Psoas muscle (tissue), 8 donors: ENCODE data around the gene KDM7A. TPM values are rescaled to one million over a fixed set of nuclear protein-coding genes. Genes with fewer than 3 reads are reported as not detected.

ENCODE experiments used
- ATAC-seq, 4 donors: fragments of 200-7000 bp; cut with Tn5 transposase; one replicate each; pipeline ENCODE4 v1.9.1; 2020; ENCODE audit warnings: moderate library complexity in 3 of 4, mild to moderate bottlenecking in 2 of 4
- DNase-seq, 2 donors: peaks; one replicate each; pipeline ENCODE4 v3.0.0-alpha.2; 2020
- H3K27ac ChIP-seq: fragments of 200-600 bp; one replicate; pipeline ENCODE4 v1.8.0; 2022
- H3K27me3 ChIP-seq, 3 donors: fragments of 200-600 bp in 1 of 3; one replicate each; pipeline versions ENCODE4 v1.6.1 to v1.8.0; 2013 to 2022; ENCODE audit warnings: low read length in 2 of 3, mild to moderate bottlenecking in 2 of 3, moderate library complexity in 1 of 3; ENCODE audit not compliant: insufficient read depth in 3 of 3
- H3K36me3 ChIP-seq, 2 donors: fragments of 200-600 bp in 1 of 2; one replicate each; pipeline versions ENCODE4 v1.6.1 to v1.8.0; 2013 to 2022; ENCODE audit warnings: low read depth in 1 of 2, mild to moderate bottlenecking in 1 of 2, moderate library complexity in 1 of 2; ENCODE audit not compliant: insufficient read depth in 1 of 2
- H3K4me1 ChIP-seq: fragments of 200-600 bp; one replicate; pipeline ENCODE4 v1.8.0; 2022
- H3K4me3 ChIP-seq: fragments of 200-600 bp; one replicate; pipeline ENCODE4 v1.8.0; 2022; ENCODE audit warnings: mild to moderate bottlenecking
- H3K9me3 ChIP-seq: fragments of 200-600 bp; one replicate; pipeline ENCODE4 v1.8.0; 2022
- WGBS, 3 donors: extraction: QIAGEN DNeasy Blood & Tissue Kit; methylation state at CpG; one replicate each; pipeline versions ENCODE4 v1.1.6 to v1.1.7; 2013; 5-methylcytosine and 5-hydroxymethylcytosine counted together
- intact Hi-C, 2 donors: fragments of 100-400 bp; cut with DNase I; formaldehyde crosslinking; loops; one replicate each; pipeline versions ENCODE4 v1.11.0 to v1.14.2; 2022
- polyA plus RNA-seq, 3 donors: library from polyadenylated mRNA; stranded (reverse); fragments of 200-250 nt; gene quantifications; one replicate each; pipeline ENCODE4 v1.2.3, GENCODE V29; 2013
- total RNA-seq, 4 donors: library from RNA; stranded (reverse); fragmentation: NEBNext Ultra II Directional in 2 of 4; extraction: Animal tissue kit (Norgen Biotek cat#: 25700) in 2 of 4; gene quantifications; one replicate each; pipeline versions ENCODE4 v1.2.1 to v1.2.4, GENCODE V29; 2021 to 2023
- TF ChIP-seq, protein P1 (sequence below): fragments of 200-600 bp; IDR thresholded peaks from one replicate; pipeline ENCODE4 v1.8.0; 2022; ENCODE audit warnings: antibody characterized with exemption
- donor health status: healthy with polysubstance abuse.
- donor health status: DM: no; HTN: no; CAD: no; lungs with moderate emphysema.
- donor health status: Bipolar disorder and iron deficiency.
- donor health status: healthy.
- donor health status: DM: yes; HTN: yes; CAD: no.
- donor health status: DM: no; HTN: no; CAD: no.
- donor health status: DM: no; HTN: no; CAD: no.
- donor health status: DM: yes; HTN: yes; CAD: no.

Gene KDM7A
- total and polyA plus RNA-seq, 7 donors, result 5.5 to 59.4 (median 27.4) TPM

DNA sequence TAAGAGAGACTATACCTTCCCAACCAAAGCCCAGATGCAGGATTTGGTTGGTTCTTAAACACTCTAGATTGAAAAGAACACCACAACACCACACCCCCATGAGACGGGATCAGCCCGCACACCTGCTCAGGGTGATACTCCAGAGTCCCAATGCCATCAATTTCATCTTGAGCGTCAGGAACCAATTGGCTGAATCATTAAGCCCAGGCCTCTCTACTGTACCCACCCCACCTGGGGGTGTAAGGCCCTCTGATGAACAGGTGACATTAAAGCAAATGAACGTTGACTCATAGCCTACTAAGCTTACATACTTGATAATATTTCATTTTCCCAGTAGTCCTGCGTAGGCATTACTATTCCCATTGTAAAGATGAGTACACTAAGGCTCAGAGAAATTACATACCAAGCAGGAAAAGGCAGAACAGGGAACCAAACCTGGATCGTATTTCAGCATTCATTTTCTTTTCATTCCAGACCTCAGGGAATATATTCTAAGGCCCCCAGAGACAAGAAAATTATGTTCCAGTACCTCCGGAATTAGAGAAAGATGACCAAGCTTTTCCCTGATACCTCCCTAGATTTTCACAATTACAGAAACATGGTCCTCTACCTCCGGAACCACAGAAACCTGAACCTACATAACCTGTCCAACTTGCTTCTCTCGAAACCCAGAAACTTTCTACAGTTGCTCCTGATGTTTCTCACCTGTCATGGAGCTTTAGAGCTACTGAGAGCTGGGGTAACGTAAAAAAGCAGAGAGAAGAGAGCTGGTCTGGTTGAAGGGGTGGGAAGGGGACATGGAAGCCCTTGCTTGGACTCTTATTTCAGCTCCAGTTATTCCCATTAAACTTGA, 43.1 kb upstream of the KDM7A start:
- intact Hi-C loops, result no loop called here
- ATAC-seq (no peak), DNase-seq (no peak)
- WGBS, 3 donors, result 68 to 75% (median 70%) methylated on average over 10 of the region's 10 CpGs
- H3K36me3 ChIP-seq, result no peaks in the 10 kb centered on the region
- no peaks in the 10 kb centered on the region for H3K9me3 ChIP-seq
- no peak overlapping the region for H3K4me3 ChIP-seq
- TF ChIP-seq, protein P1, sequence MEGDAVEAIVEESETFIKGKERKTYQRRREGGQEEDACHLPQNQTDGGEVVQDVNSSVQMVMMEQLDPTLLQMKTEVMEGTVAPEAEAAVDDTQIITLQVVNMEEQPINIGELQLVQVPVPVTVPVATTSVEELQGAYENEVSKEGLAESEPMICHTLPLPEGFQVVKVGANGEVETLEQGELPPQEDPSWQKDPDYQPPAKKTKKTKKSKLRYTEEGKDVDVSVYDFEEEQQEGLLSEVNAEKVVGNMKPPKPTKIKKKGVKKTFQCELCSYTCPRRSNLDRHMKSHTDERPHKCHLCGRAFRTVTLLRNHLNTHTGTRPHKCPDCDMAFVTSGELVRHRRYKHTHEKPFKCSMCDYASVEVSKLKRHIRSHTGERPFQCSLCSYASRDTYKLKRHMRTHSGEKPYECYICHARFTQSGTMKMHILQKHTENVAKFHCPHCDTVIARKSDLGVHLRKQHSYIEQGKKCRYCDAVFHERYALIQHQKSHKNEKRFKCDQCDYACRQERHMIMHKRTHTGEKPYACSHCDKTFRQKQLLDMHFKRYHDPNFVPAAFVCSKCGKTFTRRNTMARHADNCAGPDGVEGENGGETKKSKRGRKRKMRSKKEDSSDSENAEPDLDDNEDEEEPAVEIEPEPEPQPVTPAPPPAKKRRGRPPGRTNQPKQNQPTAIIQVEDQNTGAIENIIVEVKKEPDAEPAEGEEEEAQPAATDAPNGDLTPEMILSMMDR, result no peak
- H3K27ac ChIP-seq, result no peak overlapping the region
- H3K27me3 ChIP-seq, result peaks cover 0 to 2% (median 0%) of the 10 kb centered on the region in 3 donors
- no peaks in the 10 kb centered on the region for H3K4me1 ChIP-seq

DNA sequence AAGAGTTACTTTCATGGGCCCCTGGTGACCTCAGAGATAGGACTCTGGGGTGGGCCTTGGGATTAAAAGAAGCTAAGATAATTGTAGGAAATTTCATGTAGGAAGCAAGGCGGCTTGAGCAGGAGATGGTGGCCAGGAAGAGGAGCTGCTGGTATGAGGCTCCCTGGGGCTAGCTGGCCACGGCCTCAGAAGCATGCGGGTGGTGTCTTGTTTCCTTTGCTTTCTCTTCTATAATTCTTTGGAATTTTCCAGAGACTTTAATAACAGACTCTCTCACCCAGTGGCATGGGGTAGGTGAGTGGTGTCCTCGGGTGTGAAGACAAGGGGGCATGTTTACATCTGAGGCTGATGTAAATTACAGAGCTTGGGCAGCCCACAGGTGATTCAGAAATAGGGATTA, 41.9 kb upstream of the KDM7A start:
- Histone ChIP-seq H3K27ac (no peak overlapping the region), H3K36me3 (no peaks in the 10 kb centered on the region), H3K9me3 (no peaks in the 10 kb centered on the region), H3K27me3 (peaks cover 0 to 3% (median 2%) of the 10 kb centered on the region in 3 donors), H3K4me3 (no peak overlapping the region), H3K4me1 (no peaks in the 10 kb centered on the region)
- TF ChIP-seq, protein P1, result no peak
- no peak for ATAC-seq
- DNase-seq, result no peak
- intact Hi-C loops, result no loop called here
- WGBS, 3 donors, result 79 to 82% (median 80%) methylated on average over 4 of the region's 4 CpGs

DNA sequence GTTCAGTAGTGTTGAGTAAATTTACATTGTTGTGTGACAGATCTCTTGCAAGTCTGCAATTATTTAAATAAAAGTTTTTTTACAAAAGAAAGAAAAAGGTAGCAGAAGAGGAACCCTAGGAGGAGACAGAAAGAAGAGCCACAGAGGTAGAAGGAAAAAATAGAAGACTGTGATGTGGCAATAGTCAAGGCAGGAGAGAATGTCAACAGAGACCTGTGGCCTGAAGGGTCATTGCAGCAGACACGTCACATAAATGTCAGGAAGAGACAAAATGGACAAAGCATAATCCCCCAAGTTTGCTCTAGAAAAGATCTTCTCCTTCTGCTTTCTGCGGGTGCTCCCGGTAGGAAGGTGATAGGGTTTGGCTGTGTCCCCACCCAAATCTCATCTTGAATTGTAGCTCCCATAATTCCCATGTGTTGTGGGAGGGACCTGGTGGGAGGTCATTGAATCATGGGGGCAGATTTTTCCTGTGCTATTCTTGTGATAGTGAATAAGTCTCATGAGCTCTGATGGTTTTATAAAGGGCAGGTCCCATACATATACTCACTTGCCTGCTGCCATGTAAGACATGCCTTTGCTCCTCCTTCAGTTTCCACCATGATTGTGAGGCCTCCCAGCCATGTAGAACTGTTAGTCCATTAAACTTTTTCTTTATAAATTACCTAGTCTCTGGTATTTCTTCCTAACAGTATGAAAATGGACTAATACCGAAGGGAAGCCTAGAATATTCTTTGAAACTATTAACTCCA, 41.1 kb upstream of the KDM7A start:
- no peaks in the 10 kb centered on the region for H3K36me3 ChIP-seq
- TF ChIP-seq, protein P1, result no peak
- intact Hi-C loops, result no loop called here

DNA sequence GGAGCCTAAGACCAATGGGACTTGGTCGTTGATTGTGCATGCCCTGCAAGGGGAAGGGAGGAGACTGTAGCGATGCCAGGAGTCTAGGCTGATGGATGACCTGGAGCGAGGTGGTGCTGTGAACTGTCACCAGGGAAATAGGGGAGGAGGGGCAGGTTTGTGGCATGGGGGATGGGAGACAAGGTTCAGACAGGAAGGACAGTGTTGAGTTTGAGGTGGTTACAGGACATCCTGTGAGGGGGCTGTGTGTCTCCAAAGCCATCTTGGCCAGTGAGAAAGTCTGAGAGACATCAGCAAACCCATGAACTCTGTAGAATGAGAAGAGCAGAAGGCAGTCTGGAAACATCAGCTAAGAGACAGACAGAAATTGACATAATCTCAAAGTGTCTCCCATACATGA, 38.5 kb upstream of the KDM7A start:
- TF ChIP-seq, protein P1, result no peak
- no peak for DNase-seq
- ATAC-seq, result no peak
- no peak overlapping the region for H3K4me3 ChIP-seq
- no peak overlapping the region for H3K27ac ChIP-seq
- H3K9me3 ChIP-seq, result no peaks in the 10 kb centered on the region
- peaks cover 0 to 3% (median 2%) of the 10 kb centered on the region in 3 donors for H3K27me3 ChIP-seq
- WGBS, 3 donors, result 80 to 88% (median 86%) methylated on average over 3 of the region's 3 CpGs
- intact Hi-C loops, result no loop called here
- H3K4me1 ChIP-seq, result no peaks in the 10 kb centered on the region
- H3K36me3 ChIP-seq, result no peaks in the 10 kb centered on the region

More for the DNA sequence above, 41.1 kb upstream of the KDM7A start:
- ATAC-seq (no peak), DNase-seq (no peak)
- Histone ChIP-seq H3K9me3 (no peaks in the 10 kb centered on the region), H3K4me3 (no peak overlapping the region), H3K4me1 (no peaks in the 10 kb centered on the region), H3K27ac (no peak overlapping the region), H3K27me3 (peaks cover 0 to 3% (median 2%) of the 10 kb centered on the region in 3 donors)
- WGBS, 3 donors, result 91 to 95% (median 92%) methylated on average over 4 of the region's 4 CpGs
